GM12878 (cell line): ENCODE measurements around the gene CXXC5. TPM values are rescaled to one million over a fixed set of nuclear protein-coding genes. Genes with fewer than 3 reads are reported as not detected.

Experiments
- ATAC-seq: fragments of 200-7000 bp; cut with Tn5 transposase; 3 replicates; pipeline ENCODE4 v1.9.1; 2020; ENCODE audit warnings: mild to moderate bottlenecking, moderate library complexity
- BruUV-seq: library from RNA; stranded (reverse); fragments of 400-500 nt; replicated peaks from 2 replicates; lab custom pipeline; 2021; lab: Mats Ljungman, UMichigan
- CTCF ChIA-PET: fragments of 300-600 bp; sonication (Branson Sonifier 250); formaldehyde crosslinking; extraction: SDS; loops from one replicate; lab custom pipeline; 2021; ENCODE audit warnings: inconsistent platforms; lab: Yijun Ruan, JAX
- POLR2A ChIA-PET: fragments of 350-600 bp; formaldehyde crosslinking; extraction: SDS; loops from one replicate; lab custom pipeline; 2021; ENCODE audit warnings: inconsistent platforms; lab: Charles Lee
- RAD21 ChIA-PET: fragments of 300-600 bp; sonication (Branson Sonifier 250); formaldehyde crosslinking; loops from one replicate; lab custom pipeline; 2023; ENCODE audit warnings: antibody characterized with exemption; ENCODE audit not compliant: unreplicated experiment; lab: Charles Lee
- SMC1A ChIA-PET: fragments of 300-600 bp; sonication (Branson Sonifier 250); formaldehyde crosslinking; loops from one replicate; lab custom pipeline; 2023; ENCODE audit not compliant: unreplicated experiment, uncharacterized antibody; lab: Charles Lee
- DNase-seq: peaks from one replicate; pipeline ENCODE4 v3.0.0-alpha.2; 2011; ENCODE audit warnings: low read depth, low spot score
- FAIRE-seq: peaks from 3 replicates; lab custom pipeline; 2011; peaks lifted over from hg19 to GRCh38; lab: Jason Lieb, UNC
- H2AFZ ChIP-seq: 2 replicates; pipeline ENCODE4 v1.6.0; 2011; ENCODE audit warnings: low read depth, low read length, control low read depth; ENCODE audit not compliant: control insufficient read depth
- H3K27ac ChIP-seq: 2 replicates; pipeline ENCODE4 v1.5.1; 2011; ENCODE audit warnings: control low read depth; ENCODE audit not compliant: control insufficient read depth, insufficient read depth
- H3K27me3 ChIP-seq, 2 experiments: replicated peaks in 1 of 2; 2 replicates each; pipeline versions ENCODE4 v1.6.0 to v1.6.1; 2011; ENCODE audit warnings: low read length in 1 of 2; ENCODE audit not compliant: control insufficient read depth in 2 of 2, insufficient read depth in 2 of 2
- H3K36me3 ChIP-seq, 2 experiments: 2 replicates each; pipeline ENCODE4 v1.5.1; 2011; ENCODE audit warnings: low read length in 1 of 2; ENCODE audit not compliant: control insufficient read depth in 2 of 2, insufficient read depth in 2 of 2
- H3K4me1 ChIP-seq: 2 replicates; pipeline ENCODE4 v1.6.1; 2011; ENCODE audit warnings: mild to moderate bottlenecking, low read length, moderate library complexity, mixed read lengths; ENCODE audit not compliant: control insufficient read depth, insufficient read depth
- H3K4me2 ChIP-seq: 2 replicates; pipeline ENCODE4 v1.6.0; 2011; ENCODE audit warnings: control low read depth; ENCODE audit not compliant: control insufficient read depth, insufficient read depth
- H3K4me3 ChIP-seq: fragments of 200-600 bp; sonication (generic); 2 replicates; pipeline ENCODE4 v1.5.1; 2016
- H3K79me2 ChIP-seq: 2 replicates; pipeline ENCODE4 v1.6.0; 2011; ENCODE audit warnings: low read length; ENCODE audit not compliant: control insufficient read depth, insufficient read depth
- H3K9ac ChIP-seq: 2 replicates; pipeline ENCODE4 v1.8.0; 2011; ENCODE audit warnings: low read length, control low read depth, mixed read lengths; ENCODE audit not compliant: control insufficient read depth, insufficient read depth
- H3K9me3 ChIP-seq: replicated peaks from 3 replicates; pipeline ENCODE4 v1.5.1; 2011; ENCODE audit warnings: mild to moderate bottlenecking, low read length; ENCODE audit not compliant: control insufficient read depth, insufficient read depth
- H4K20me1 ChIP-seq: 2 replicates; pipeline ENCODE4 v1.6.0; 2011; ENCODE audit not compliant: control insufficient read depth, insufficient read depth
- BHLHE40 ChIP-seq, 2 experiments: fragments of 450-650 bp in 1 of 2; IDR thresholded peaks; 2 replicates each; pipeline ENCODE4 v1.6.1; 2011 to 2017; ENCODE audit warnings: low read depth in 2 of 2, borderline replicate concordance in 1 of 2, improper control_type of control experiment in 1 of 2, low read length in 1 of 2, mild to moderate bottlenecking in 1 of 2
- EGR1 ChIP-seq, 2 experiments: IDR thresholded peaks; 1 replicate in 1 of 2; 2 replicates in 1 of 2; pipeline ENCODE4 v1.6.1; 2011 to 2012; ENCODE audit warnings: low read depth in 2 of 2, low read length in 2 of 2, borderline replicate concordance in 1 of 2, mild to moderate bottlenecking in 1 of 2, moderate library complexity in 1 of 2
- HCFC1 ChIP-seq: fragments of 150-350 bp; IDR thresholded peaks from 2 replicates; pipeline ENCODE4 v1.6.1; 2014; ENCODE audit warnings: low read length
- JUND ChIP-seq: IDR thresholded peaks from 2 replicates; pipeline ENCODE4 v1.6.1; 2012; ENCODE audit warnings: low read depth, mild to moderate bottlenecking, low read length, improper control_type of control experiment, moderate library complexity
- NFYA ChIP-seq: IDR thresholded peaks from 2 replicates; pipeline ENCODE4 v1.6.1; 2011; ENCODE audit warnings: low read depth, mild to moderate bottlenecking, low read length, improper control_type of control experiment, borderline replicate concordance
- NR2F1 ChIP-seq: fragments of 450-650 bp; conservative IDR thresholded peaks from 2 replicates; pipeline ENCODE4 v1.6.1; 2017; ENCODE audit warnings: mild to moderate bottlenecking
- POLR2A ChIP-seq: IDR thresholded peaks from 2 replicates; pipeline ENCODE4 v1.6.1; 2011; ENCODE audit warnings: low read depth, mild to moderate bottlenecking, low read length
- REST ChIP-seq: IDR thresholded peaks from 2 replicates; pipeline ENCODE4 v1.6.1; 2012; ENCODE audit warnings: mild to moderate bottlenecking, low read depth, low read length
- TAF1 ChIP-seq: IDR thresholded peaks from 2 replicates; pipeline ENCODE4 v1.6.1; 2011; ENCODE audit warnings: mild to moderate bottlenecking, low read depth, low read length, borderline replicate concordance
- TCF12 ChIP-seq: IDR thresholded peaks from 2 replicates; pipeline ENCODE4 v1.6.1; 2011; ENCODE audit warnings: low read depth, mild to moderate bottlenecking, low read length
- ZNF24 ChIP-seq: fragments of 450-650 bp; IDR thresholded peaks from 2 replicates; pipeline ENCODE4 v1.6.1; 2017; ENCODE audit warnings: antibody characterized with exemption, mild to moderate bottlenecking
- ZNF592 ChIP-seq: fragments of 450-650 bp; IDR thresholded peaks from 2 replicates; pipeline ENCODE4 v1.6.1; 2017; ENCODE audit warnings: mild to moderate bottlenecking, moderate library complexity
- WGBS: methylation state at CpG from one replicate; pipeline ENCODE4 v1.1.6; 2016; ENCODE audit warnings: low lambda C conversion rate; ENCODE audit not compliant: insufficient replicate concordance, insufficient coverage; ENCODE audit errors: missing lambda C conversion rate; 5-methylcytosine and 5-hydroxymethylcytosine counted together
- in situ Hi-C: fragments of 300-500 bp; cut with MboI; formaldehyde crosslinking; loops from 9 replicates; pipeline ENCODE4 v1.14.3; 2018; ENCODE audit warnings: mixed read lengths
- intact Hi-C: fragments of 100-400 bp; cut with micrococcal nuclease; formaldehyde crosslinking; loops from one replicate; pipeline ENCODE4 v1.14.2; 2022; ENCODE audit not compliant: unreplicated experiment
- polyA plus RNA-seq, 11 experiments: library from polyadenylated mRNA; depleted of rRNA in 4 of 11; unstranded in 6 of 11; stranded (reverse) in 5 of 11; fragments of >200 nt; fragmentation: Nextera tagmentation in 4 of 11; fragmentation: Illumina TruSeq in 1 of 11; extraction: Ambion mirVana in 4 of 11; extraction: Trizol in 1 of 11; gene quantifications; 1 replicate in 1 of 11; 2 replicates in 10 of 11; pipeline versions ENCODE4 v1.2.1 to v1.2.3, GENCODE V29; 2011 to 2016; ENCODE audit warnings: inconsistent platforms in 2 of 11, missing spikeins in 2 of 11, low read depth in 1 of 11
- total RNA-seq, 4 experiments: library from RNA; depleted of rRNA in 3 of 4; stranded (reverse); fragments of >200 nt in 3 of 4; fragmentation: Illumina TruSeq in 1 of 4; extraction: Trizol in 1 of 4; gene quantifications; 2 replicates each; pipeline versions ENCODE4 v1.2.1 to v1.2.3, GENCODE V29; 2013 to 2021

CXXC5 gene
- total and polyA plus RNA-seq, 10 of the 15 experiments (the other 5 are each of a cell fraction or from before 2014, with no cell fraction given): 1.8 to 90.8 (median 40.7) TPM

- 21% methylated on average over 9 of the region's 12 CpGs for WGBS
- CTCF ChIA-PET: interaction anchor here (0.8 to 3.8 kb wide), 5 partner anchors 12 to 108 kb away, joined by 3 to 24 read pairs (median 7); no protein-coding TSS in a partner anchor
Observed at GRCh38 chr5:139657363-139658321, 9.5 kb downstream of the CXXC5 start.

More at GRCh38 chr5:139657363-139658321, 9.5 kb downstream of the CXXC5 start:
- Histone ChIP-seq H2AFZ (no peak overlapping the region), H3K9ac (peak overlapping the region; percentile 45; the same call in 1 of the 2 replicates), H4K20me1 (no peaks in the 10 kb centered on the region)
- SMC1A ChIA-PET: interaction anchor here (0.8 to 5.2 kb wide), 8 partner anchors 12 to 134 kb away, joined by 3 to 62 read pairs (median 3); no protein-coding TSS in a partner anchor
- POLR2A ChIA-PET: interaction anchor here (0.5 to 16.9 kb wide), 7 partner anchors 7 to 364 kb away, joined by 6 to 163 read pairs (median 15); partner anchors contain the start of gene CXXC5
- TF ChIP-seq ZNF592 (no peak), POLR2A (peak; percentile 41; the same call in 1 of the 2 replicates), TAF1 (0 out of 2 replicates have a peak, but pooled peaks have one; percentile 14), NFYA (no peak), ZNF24 (0 out of 2 replicates have a peak, but pooled peaks have one; percentile 41), BHLHE40 (IDR thresholded peaks at IDR 0.05; ENCODE audit: borderline replicate concordance in 1 of 2, low read depth in 2 of 2, low read length in 1 of 2) (0 out of 4 replicates have a peak, but pooled peaks of 1 of the 2 experiments have one; percentile 6), REST (no peak), EGR1 (IDR thresholded peaks at IDR 0.05; ENCODE audit: borderline replicate concordance in 1 of 2, low read depth in 2 of 2, low read length in 2 of 2) (peak in 1 of 2 experiments; percentile 54; a peak in 1 of 3 replicates), NR2F1 (peak; percentile 29; the same call in 1 of the 2 replicates), TCF12 (0 out of 2 replicates have a peak, but pooled peaks have one; percentile 7), HCFC1 (no peak), JUND (no peak)
- TF ChIP-seq, all 136 proteins: peak for 7
- DNase-seq (no peak), ATAC-seq (no peak), FAIRE-seq (no peak)
- Histone ChIP-seq H3K36me3 (peaks cover 0 to 4% of the 10 kb centered on the region in 2 experiments; a peak in 3 of 4 replicates), H3K4me3 (peak overlapping the region; percentile 64; the same call in 1 of the 2 replicates), H3K4me2 (peak overlapping the region; percentile 83), H3K27me3 (no peaks in the 10 kb centered on the region), H3K4me1 (peaks cover 96% of the 10 kb centered on the region), H3K27ac (peak overlapping the region; percentile 80), H3K79me2 (peaks cover 97% of the 10 kb centered on the region), H3K9me3 (no peaks in the 10 kb centered on the region)
- intact Hi-C loops: no loop called here
- BruUV-seq: no TSS peak
- RAD21 ChIA-PET: interaction anchor here (0.6 to 5.8 kb wide), 4 partner anchors 10 to 129 kb away, joined by 3 to 89 read pairs (median 33); no protein-coding TSS in a partner anchor
- in situ Hi-C loops: no loop called here
